BE2C (cell line): ENCODE measurements around the gene ZNF746.

Experiments used
- DNase-seq: peaks from one replicate; pipeline ENCODE4 v3.0.0-alpha.2; 2020
- H3K27me3 ChIP-seq: fragments of 250-450 bp; sonication (Bioruptor Pico); 2 replicates; pipeline ENCODE4 v1.5.1; 2020; ENCODE audit warnings: mild to moderate bottlenecking
- H3K36me3 ChIP-seq: fragments of 250-450 bp; sonication (Bioruptor Pico); 2 replicates; pipeline ENCODE4 v1.5.1; 2020; ENCODE audit warnings: mild to moderate bottlenecking
- H3K4me1 ChIP-seq: fragments of 250-450 bp; sonication (Bioruptor Pico); 2 replicates; pipeline ENCODE4 v1.5.1; 2020
- H3K4me3 ChIP-seq: 2 replicates; pipeline ENCODE4 v1.5.1; 2011; ENCODE audit warnings: low read depth, low read length
- H3K9me3 ChIP-seq: fragments of 250-450 bp; sonication (Bioruptor Pico); 2 replicates; pipeline ENCODE4 v1.5.1; 2020
- TF ChIP-seq, protein P1 (sequence below): IDR thresholded peaks from 2 replicates; pipeline ENCODE4 v1.5.1; 2012; ENCODE audit warnings: mild to moderate bottlenecking, low read depth, low read length

The ZNF746 gene

DNA sequence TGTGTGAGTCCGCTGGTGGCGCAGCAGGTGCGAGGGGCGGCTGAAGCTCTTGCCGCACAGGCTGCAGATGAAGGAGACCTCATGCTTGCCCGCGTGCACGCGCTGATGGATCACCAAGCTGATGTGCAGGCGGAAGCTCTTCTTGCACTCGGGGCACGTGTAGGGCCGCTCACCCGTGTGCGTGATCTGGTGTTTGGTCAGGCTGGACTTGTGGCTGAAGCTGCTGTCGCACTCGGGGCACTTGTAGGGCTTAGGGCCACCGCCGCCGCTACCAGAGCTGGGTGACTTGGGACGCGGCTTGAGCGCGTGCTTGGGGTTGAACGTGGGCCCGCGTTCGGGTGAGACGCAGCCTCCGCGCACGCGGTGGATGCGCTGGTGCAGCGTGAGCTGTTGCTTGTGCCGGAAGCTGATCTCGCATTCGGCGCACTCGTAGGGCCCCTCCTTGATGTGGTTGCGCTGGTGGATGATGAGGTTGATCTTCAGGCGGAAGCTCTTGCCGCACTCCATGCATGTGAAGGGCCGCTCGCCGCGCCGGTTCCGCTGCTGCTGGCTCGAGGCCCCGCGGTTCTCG, 65.4 kb downstream of the ZNF746 start:
- Histone ChIP-seq H3K4me1 (peaks cover 2% of the 10 kb centered on the region; the same call in 1 of the 2 replicates), H3K9me3 (no peaks in the 10 kb centered on the region), H3K4me3 (no peak overlapping the region), H3K36me3 (peaks cover 14% of the 10 kb centered on the region), H3K27me3 (no peaks in the 10 kb centered on the region)
- TF ChIP-seq, protein P1, sequence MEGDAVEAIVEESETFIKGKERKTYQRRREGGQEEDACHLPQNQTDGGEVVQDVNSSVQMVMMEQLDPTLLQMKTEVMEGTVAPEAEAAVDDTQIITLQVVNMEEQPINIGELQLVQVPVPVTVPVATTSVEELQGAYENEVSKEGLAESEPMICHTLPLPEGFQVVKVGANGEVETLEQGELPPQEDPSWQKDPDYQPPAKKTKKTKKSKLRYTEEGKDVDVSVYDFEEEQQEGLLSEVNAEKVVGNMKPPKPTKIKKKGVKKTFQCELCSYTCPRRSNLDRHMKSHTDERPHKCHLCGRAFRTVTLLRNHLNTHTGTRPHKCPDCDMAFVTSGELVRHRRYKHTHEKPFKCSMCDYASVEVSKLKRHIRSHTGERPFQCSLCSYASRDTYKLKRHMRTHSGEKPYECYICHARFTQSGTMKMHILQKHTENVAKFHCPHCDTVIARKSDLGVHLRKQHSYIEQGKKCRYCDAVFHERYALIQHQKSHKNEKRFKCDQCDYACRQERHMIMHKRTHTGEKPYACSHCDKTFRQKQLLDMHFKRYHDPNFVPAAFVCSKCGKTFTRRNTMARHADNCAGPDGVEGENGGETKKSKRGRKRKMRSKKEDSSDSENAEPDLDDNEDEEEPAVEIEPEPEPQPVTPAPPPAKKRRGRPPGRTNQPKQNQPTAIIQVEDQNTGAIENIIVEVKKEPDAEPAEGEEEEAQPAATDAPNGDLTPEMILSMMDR = no peak
- DNase-seq = no peak

DNA sequence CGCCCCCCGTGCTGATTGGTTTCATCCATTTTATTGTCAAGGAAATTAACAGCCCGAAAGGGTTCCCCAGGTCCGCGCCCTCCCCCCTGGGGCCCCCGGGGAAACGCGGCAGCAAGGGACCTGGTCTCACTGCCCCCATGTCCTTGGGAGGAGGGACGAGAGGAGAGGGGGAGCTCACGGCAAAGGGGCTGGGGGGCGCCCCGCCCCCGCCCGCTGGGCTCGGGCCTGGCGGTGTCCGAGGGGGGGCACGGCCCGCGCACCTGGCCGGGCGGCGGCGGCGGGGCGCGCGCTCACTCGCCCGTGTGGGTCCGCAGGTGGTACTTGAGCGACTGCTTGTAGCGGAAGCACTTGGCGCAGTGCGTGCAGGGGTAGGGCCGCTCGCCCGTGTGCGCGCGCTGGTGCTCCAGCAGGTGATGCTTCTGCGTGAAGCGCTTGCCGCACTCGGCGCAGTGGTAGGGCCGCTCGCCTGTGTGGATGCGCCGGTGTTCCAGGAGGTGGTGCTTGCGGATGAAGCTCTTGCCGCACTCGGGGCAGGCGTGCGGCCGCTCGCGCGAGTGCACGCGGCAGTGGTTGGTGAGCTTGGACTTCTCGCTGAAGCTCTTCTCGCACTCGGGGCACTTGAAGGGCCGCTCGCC, 66.0 kb downstream of the ZNF746 start:
- H3K4me1 ChIP-seq = peaks cover 3% of the 10 kb centered on the region; the same call in 1 of the 2 replicates
- DNase-seq = no peak
- H3K4me3 ChIP-seq = no peak overlapping the region
- no peaks in the 10 kb centered on the region for H3K9me3 ChIP-seq
- H3K27me3 ChIP-seq = no peaks in the 10 kb centered on the region
- H3K36me3 ChIP-seq = peaks cover 14% of the 10 kb centered on the region
- TF ChIP-seq, protein P1 = no peak

DNA sequence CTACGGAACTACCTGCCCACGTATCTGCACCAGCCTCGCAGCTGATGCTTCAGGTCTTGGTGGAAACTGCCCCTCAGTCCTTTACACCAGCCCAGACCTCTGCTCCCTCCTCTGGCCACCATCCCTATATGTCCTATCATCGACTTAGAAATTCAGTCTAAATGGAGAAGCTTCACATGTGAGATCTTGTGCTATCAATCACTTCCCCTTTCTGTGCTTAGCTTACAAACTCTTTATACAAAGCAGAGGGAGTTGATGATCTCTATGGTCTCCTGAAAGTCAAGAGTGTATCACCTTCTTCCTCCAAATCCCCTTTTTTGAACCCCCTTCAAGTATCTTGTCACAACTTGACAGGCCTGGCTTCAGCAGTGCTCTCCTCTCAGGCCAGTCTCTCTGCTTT, 67.4 kb downstream of the ZNF746 start:
- TF ChIP-seq, protein P1 = no peak
- H3K9me3 ChIP-seq = no peaks in the 10 kb centered on the region

DNA sequence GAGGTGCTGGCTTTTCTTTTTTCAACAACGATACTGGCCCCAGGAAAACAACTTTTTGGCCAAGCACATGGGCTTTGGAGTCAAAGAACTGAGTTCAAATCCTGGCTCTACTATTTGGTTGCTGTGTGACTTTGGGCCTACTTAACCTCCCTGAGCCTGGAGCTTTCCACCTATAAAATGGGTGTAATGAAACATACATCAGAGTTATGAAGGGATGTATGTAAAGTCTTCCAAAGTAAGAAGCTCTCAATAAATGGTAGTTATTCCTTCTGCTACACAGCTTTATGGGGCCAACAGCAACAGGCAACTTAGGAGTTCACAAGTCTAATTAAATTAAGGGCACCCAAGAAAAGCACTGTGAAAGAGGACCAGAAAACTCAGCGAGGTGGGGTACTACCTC, 69.7 kb downstream of the ZNF746 start:
- peaks cover 3% of the 10 kb centered on the region; the same call in 1 of the 2 replicates for H3K4me1 ChIP-seq
- H3K27me3 ChIP-seq = no peaks in the 10 kb centered on the region
- no peaks in the 10 kb centered on the region for H3K9me3 ChIP-seq
- no peak overlapping the region for H3K4me3 ChIP-seq
- H3K36me3 ChIP-seq = peaks cover 10% of the 10 kb centered on the region
- no peak for DNase-seq
- TF ChIP-seq, protein P1 = no peak

More for the DNA sequence above, 67.4 kb downstream of the ZNF746 start:
- no peak for DNase-seq
- Histone ChIP-seq H3K36me3 (peaks cover 14% of the 10 kb centered on the region), H3K4me1 (peaks cover 3% of the 10 kb centered on the region; the same call in 1 of the 2 replicates), H3K27me3 (no peaks in the 10 kb centered on the region), H3K4me3 (no peak overlapping the region)

DNA sequence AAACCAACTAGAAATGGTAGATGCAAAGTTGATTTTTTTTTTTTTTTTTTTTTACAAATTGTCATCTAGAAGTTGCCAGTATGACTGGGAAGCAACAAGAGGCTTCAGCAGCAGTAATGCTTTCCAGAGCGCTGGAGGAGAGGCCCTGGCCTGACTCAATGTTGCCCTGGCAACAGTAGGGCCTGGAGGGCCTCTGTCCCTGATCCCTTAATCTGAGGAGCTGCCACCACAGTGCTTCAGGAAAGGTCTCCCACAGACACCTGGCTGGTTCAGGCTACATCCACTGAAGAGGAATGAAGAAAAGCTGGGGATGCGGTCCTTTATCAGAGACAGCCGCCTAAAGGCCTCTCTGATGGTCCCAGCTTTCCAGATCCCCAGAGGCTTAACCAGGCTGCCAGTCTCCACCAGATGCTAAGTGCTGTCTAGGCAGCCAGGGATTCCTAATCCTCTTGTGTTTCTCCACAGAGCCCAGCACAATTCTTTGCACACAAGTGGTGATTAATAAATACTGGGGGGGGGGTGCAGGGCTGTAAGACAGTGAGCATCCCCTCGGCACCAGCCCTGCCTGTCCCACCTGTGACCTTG, 70.4 kb downstream of the ZNF746 start:
- peaks cover 3% of the 10 kb centered on the region; the same call in 1 of the 2 replicates for H3K4me1 ChIP-seq
- TF ChIP-seq, protein P1 = no peak
- peak; percentile 52 for DNase-seq
- H3K36me3 ChIP-seq = peaks cover 5% of the 10 kb centered on the region
- H3K27me3 ChIP-seq = no peaks in the 10 kb centered on the region
- no peak overlapping the region for H3K4me3 ChIP-seq
- no peaks in the 10 kb centered on the region for H3K9me3 ChIP-seq
